HG02798 (cell line): Measurements from ENCODE around the gene CDC34.

Source experiments
- ATAC-seq: cut with Tn5 transposase; IDR thresholded peaks from one replicate; pipeline ENCODE4 v1.9.1; 2021; ENCODE audit warnings: mild to moderate bottlenecking; ENCODE audit not compliant: unreplicated experiment, poor library complexity

The CDC34 gene

DNA sequence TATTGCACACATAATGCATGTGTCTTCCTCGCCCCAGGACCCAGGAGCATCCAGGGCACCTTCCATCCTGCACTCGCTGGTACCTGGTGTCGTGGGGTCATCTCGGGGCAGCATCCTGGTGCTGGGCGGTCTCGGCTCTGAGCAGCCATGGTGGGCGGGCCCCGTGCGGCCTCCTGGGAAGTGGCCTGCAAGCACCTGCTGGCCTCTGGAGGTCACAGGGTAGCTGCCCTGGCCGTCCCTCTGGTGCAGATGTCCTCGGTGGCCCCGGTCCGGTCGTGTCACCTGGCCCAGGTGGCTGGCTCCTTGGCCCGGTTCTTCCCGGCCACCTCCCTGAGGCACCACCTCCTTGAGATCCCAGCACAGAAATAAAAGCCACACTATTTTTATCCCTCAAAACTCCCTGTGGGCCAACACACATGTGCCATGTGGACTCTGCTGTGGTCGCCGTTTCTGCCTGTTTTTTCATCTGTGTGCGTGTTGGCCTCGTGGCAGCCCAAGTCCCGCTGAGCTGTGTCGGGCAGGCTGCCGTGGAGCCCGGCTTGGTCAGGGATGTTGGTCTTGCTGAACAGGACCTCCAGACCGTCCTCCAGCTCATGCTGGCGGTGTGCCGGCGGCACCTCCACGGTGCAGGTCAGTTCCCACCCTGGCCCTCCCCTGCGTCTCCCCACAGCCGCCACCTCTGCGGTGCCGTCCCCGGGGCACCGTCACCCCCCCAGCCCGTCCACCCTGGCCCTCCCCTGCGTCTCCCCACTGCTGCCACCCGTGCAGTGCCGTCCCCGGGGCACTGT lies 7.3 kb downstream of the CDC34 start:
- ATAC-seq, result no peak

DNA sequence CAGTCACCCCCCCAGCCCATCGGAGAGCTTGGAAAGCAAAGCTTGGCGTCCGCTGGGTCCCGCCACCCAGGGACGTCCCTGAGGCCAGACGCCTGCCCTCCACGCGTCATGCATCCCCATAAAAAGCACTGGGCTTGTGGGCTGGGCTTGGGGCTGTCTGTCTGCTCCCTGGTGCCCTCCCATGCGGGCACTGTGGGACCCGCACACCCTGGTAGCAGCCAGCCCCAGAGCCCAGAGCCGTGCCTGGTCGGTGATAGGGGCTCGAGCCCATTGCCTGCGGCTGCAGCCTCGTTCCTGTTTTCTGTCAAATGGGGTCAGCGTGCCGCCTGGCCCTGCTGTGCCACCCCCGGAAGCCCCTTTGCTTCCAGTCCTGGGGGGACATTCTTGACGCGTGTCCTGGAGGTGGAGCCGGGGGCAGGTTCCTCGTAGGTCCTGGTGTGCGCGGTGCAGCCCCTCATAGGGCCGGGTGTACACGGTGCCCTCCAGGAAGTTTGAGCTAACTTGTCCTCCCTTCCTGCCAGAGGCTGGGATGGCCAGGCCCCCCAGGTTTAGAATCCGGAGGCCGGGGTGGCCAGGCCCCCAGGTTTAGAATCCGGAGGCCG lies 8.0 kb downstream of the CDC34 start:
- ATAC-seq, result no peak

DNA sequence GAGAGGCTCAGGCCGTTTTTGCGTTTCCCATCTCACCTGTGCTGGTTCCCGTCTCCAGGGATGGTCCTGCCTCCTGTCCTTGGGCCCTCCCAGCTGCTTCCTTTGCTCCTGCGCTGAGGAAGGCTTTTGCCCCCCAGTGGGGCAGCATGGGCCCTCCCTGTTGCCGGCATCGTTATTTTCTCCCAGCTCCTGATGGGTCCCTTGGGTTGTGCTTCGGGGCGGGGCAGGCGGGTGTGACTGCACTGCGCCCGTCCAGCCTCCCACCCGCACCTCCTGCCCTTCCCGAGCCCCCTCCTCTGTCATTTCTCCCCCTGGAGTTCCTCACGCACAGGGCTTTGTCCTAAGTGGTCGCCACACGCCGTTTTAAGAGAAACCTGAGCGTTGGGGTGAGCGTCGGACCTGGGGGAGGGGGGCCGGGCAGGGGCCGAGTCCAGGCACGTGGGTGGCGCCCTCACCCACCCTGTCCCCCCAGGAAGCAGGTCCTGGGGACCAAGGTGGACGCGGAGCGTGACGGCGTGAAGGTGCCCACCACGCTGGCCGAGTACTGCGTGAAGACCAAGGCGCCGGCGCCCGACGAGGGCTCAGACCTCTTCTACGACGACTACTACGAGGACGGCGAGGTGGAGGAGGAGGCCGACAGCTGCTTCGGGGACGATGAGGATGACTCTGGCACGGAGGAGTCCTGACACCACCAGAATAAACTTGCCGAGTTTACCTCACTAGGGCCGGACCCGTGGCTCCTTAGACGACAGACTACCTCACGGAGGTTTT lies 9.5 kb downstream of the CDC34 start:
- no peak for ATAC-seq

DNA sequence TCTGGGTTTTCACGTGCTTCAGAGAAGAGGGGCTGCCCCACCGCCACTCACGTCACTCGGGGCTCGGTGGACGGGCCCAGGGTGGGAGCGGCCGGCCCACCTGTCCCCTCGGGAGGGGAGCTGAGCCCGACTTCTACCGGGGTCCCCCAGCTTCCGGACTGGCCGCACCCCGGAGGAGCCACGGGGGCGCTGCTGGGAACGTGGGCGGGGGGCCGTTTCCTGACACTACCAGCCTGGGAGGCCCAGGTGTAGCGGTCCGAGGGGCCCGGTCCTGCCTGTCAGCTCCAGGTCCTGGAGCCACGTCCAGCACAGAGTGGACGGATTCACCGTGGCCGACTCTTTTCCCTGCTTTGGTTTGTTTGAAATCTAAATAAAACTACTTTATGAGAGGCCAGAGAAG lies 10.1 kb downstream of the CDC34 start:
- no peak for ATAC-seq

DNA sequence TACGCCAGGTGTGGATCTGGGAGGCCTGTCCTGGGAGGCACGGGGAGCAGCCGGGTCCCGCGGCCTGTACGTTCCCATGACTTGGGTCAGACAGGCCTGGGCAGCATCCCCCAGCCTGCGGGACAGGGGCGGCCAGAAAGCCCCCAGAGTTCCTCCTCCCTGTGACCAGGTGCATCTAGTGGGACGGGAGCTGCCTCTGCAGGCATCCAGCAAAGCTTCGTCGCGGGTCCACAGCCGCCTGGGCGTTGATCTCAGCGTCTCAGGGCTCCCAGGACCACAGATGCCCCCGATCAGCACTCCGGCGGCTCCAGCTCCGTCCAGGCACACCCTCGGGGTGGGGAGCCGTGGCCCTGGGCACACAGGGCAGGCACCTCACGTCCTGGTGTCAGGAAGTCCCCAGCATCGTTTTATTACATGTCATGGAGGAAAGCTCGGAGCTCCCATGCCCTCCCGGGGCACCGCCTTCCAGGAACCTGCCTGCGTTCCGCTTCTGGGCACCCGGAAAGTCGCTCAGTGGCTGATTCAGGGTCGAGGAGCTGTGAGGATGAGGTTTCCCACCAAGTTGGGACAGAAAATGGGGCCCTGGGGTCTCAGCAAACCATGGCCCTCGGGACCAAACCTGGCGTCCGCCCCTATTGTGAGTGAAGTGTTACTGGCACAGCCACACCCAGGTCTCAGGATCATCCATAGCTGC lies 10.8 kb downstream of the CDC34 start:
- ATAC-seq, result no peak

DNA sequence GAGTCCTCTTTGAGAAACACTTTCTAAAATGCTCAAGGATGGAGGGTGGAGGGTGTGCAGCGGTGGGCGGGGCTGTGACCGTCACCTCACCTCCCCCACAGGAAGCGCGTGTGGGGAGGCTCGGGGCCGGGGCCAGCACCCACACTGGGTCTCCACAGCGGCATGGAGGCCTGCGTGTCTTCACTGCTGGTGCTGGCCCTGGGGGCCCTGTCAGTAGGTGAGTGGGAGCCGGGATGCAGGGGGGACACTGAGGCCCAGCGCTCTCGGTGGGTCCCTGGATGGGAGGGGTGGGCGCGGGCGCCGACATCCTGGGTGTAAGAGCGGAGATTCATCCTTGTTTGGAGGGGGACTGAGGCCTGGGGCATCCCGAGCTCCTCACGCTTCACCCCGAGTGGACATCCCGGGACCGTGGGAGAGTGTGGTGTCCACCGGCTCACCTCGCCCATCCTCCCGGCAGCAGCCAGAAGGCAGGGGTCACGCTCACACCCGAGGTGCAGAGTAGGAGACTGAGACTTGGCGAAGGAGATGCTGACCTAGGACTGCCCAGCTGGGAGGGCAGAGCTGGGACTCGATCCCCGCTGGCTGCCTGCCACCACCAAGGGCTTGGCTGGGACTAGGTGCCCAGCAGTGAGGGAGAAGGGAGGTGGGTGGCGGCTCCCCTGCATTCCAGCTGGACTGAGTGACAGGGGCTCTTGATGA lies 12.5 kb downstream of the CDC34 start, which contains the start of gene GZMM:
Gene GZMM, plus strand, starts transcription at position 144 of the 699 bp plus-strand sequence. Its CDS starts 19 bp downstream, at position 163.
- no peak for ATAC-seq

DNA sequence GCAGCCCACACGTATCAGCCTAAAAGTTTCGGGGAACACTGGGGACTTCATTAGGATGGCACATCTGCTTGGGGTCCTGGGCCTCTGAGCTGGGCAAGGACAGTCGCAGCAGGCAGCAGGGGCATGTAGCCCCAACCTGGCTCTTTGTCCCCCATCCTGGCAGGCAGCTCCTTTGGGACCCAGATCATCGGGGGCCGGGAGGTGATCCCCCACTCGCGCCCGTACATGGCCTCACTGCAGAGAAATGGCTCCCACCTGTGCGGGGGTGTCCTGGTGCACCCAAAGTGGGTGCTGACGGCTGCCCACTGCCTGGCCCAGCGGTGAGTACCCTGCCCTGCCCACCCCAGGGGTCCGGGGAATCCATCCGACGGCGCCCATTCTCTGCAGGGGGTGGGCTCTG lies 15.6 kb downstream of the CDC34 start:
- ATAC-seq, result no peak

DNA sequence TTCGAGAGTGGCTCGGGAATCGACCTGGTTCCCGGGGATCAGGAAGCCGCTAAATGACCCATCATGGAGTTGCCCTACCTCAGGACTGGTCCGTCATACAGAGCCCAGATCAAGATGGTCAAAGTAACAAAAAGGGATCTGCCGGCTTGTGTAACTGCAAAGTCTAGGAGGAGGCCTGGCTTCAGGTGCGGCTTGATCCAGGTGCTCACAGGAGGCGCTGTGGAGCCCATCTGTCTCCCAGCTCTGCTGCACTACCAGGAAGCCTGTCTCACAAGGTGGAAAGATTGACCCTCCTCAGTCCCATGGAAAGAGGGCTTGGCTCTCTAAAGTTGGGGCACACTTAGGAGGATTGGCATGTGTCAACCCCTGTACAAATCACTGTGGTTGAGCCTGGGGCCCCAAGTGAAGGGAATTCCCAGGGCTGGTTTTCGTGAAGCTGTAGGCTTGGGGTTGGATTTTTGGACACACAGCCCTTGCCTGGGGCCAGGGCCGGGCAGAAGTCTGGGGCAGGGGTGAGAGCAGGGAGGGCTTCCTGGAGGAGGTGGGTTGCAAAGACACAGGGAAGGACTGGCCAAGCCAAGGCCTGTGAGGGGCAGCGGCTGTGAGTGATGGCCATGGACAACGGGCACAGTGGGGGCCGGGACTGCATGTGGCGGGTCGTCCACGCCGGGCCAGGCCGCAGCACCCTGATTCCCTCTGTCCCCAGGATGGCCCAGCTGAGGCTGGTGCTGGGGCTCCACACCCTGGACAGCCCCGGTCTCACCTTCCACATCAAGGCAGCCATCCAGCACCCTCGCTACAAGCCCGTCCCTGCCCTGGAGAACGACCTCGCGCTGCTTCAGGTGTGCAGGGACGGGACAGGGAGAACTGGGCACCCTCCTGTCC lies 16.5 kb downstream of the CDC34 start:
- ATAC-seq, result no peak

DNA sequence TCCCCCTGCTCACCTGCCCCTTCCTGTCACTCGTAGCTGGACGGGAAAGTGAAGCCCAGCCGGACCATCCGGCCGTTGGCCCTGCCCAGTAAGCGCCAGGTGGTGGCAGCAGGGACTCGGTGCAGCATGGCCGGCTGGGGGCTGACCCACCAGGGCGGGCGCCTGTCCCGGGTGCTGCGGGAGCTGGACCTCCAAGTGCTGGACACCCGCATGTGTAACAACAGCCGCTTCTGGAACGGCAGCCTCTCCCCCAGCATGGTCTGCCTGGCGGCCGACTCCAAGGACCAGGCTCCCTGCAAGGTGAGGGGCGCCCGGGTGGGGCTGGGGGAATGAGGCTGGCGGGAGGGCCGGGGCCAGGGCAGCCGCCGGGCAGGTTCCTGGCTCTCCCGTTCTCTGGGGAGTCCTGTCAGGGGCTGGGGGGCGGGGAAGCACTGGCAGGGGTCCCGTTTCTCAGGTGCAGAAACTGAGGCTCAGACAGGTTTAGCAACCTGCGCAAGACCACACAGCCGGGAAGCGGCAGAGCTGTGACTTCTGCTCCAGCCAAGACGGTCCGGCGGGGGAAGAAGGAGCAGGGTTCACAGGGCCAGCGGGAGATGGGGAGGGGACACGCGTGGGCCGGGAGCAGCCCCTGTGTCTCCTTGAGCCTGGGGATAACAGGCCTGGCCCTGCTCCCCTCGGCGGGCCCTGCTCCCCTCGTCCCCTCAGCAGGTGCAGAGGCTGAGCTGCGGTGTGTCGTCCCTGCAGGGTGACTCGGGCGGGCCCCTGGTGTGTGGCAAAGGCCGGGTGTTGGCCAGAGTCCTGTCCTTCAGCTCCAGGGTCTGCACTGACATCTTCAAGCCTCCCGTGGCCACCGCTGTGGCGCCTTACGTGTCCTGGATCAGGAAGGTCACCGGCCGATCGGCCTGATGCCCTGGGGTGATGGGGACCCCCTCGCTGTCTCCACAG lies 17.6 kb downstream of the CDC34 start:
- no peak for ATAC-seq

DNA sequence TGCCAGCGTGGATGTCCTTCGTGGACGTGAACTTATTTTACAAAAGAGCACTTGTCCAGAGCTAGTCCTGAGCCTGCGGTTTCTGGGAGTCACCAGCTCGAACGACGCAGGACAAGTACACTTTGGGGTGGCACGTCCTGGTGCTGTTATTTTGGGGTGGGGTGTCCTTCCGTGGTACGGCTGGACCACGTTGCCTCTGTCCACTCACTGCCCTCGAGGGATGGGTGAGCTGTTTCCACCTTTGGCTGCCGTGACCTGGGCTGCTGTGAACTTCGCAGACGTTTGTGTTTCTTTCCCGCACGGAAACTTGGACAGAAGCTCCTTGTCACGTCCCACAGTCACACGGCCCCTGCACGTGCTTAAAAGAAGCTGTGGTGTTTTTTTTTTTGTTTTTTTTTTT lies 23.3 kb downstream of the CDC34 start:
- ATAC-seq, result no peak

DNA sequence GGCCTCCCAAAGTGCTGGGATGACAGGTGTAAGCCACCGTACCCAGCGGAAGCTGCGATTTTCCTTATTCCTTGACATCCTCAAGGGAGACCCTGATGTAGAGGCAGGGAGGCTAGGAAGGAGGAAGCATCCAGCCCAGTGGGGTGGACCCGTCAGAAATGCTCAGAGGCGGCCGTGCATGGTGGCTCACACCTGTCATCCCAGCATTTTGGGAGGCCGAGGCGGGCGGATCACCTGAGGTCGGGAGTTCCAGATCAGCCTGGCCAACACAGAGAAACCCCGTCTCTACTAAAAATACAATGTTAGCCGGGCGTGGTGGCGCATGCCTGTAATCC lies 23.9 kb downstream of the CDC34 start:
- ATAC-seq, result no peak

DNA sequence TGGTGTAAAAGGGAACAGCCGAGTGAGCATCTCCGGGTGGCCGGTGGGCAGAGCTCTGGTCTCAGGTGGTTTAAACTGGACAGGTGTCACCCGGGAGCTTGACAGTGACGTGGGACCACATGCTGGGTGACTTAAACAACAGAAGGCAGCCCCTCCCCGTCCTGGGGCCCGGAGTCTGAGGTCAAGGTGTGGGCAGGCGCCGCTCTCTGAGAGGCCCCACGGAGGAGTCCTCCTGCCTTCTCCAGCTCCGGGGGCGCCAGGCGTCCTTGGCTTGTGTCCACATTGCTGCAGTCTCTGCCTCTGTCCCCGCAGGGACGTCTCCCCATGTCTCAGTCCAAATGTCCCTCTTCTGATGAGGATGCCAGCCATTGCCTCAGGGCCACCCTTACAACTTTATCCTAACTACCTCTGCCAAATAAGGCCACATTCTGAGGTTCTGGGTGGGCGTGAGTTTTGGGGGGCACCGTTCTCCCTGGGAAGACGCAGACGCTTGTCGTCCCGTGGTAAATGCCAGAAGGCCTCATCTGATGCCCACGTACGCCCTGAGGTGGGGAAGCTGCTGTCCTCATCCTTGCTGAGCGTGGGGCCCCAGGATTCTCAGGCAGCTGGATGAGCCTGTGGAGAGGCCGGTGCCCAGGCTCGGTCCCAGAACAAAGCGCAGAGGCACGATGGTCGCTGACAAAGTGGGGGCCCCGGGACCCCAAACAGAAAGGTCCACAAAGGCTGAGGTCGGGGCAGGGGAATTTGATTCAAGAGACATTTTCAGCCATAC lies 25.2 kb downstream of the CDC34 start:
- no peak for ATAC-seq

DNA sequence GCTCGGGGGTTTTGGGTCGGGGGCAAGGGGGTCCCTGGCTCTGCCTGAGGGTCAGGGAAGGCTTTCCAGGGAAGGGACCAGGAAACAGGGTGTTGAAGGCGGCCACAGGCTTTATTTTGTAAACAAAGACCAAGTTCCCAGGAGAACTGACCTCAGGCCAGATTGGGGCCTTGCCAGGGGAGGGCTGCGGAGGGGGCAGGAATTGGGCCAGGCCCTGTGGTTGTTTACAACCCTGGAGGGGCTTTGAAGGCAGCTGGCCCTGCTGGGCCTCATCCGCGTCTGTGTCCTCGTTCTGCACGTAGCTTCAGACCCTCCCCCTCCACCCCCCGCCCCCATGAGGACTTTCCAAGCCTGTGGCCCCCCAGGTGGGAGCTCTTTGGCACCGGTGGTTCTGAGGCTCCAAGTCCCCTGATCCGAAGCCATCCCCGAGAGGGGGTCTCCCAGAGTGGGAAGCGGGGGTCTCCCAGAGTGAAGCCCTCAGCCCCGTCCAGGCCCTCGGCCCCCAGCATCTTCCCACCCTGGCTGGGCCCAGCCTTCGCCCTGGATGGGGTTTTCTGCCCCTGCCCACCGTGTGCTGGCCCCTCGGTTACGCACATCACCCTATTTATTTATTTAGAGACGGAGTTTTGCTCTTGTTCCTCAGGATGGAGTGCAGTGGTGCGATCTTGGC lies 27.3 kb downstream of the CDC34 start:
- ATAC-seq, result no peak

DNA sequence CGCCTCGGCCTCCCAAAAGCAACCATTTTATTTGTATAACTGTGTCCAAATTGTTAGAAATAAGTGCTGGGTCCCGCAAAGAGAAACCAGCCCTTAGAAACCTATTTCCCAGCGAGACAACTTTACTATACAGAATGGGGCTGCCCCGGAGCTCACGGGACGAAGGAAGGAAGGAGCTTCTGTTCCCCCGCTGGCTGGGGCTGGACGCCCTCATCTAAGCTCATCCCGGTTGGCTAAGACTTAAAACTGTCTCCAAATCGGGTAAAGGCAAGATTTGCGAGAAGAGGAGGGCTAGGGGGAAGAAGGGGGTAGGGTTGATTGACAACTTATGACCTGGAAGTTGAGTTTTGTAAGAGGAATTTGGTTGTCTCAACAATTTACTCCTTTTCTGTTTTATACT lies 28.6 kb downstream of the CDC34 start:
- ATAC-seq, result no peak

DNA sequence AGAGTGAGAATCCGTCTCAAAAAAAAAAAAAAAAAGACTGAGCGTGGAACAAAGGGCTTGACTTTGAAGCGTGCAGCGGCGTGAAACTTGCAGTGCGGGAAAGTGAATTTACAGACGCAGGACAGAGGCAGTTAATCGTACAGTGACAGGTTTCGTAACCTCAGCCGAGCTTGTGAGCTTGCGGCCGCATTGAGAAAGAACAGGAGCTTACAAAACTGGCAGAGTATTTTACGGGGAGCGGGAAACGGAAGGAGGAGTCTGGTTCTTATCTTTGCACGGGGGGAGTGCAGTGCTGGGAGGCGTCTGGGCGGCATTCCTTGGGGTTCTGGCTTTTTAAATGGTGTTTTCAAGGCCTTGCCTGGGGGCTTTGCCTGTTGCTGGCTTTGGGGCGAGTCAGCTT lies 34.8 kb downstream of the CDC34 start:
- no peak for ATAC-seq

DNA sequence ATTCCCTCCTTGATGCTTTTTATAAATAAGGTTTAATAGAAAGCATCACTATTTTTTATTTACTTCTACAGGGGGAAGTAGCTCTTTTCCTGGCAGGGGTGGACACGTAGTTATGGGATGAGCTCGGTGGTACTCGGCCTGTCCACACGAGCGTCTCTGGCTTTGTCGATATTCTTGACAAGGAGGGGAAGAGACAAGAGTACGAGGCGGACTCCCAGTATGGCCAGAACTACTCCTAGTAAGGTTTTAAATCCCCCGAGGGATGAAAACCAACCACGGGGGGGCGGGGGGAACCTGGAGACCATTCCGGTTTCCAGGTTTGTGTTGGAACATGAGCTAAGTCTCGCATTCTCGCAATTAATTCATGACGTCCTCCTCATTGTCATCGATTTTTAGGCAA lies 35.3 kb downstream of the CDC34 start:
- no peak for ATAC-seq

DNA sequence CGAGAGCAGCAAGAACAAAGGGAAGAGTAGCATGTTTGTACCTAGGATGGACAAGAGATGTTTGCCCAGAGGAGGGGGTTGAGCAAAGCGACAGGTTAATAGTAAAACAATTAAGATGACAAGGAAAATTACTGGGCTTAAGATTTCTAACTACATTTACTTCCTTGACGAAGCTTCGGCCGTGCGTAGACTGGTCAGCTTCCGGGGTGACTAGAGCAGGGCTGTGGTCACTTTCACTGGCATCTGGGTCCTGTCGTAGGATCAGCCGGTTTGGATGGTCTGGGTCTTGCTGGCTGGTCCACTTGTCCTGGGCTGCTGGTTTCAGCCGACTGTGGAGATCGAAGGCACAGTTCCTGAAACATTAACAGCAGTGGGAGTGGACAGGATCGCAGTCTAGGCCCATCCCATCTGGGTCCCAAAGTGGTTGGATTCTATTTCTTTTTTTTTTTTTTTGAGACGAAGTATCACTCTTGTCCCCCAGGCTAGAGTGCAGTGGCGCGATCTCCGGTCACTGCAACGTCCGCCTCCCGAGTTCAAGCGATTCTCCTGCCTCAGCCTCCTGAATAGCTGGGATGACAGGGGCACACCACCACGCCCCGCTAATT lies 35.8 kb downstream of the CDC34 start:
- ATAC-seq, result no peak
